ENCODE data around the gene ZNF429.

GRCh38 chr19:21587117-21587461 lies 81.7 kb downstream of the ZNF429 start:
- TF ChIP-seq CTCF (IDR thresholded peaks at IDR 0.05) (no peak), POLR2A (IDR thresholded peaks at IDR 0.05) (no peak)

Measured in adrenal gland (tissue), 5 donors.